SK-N-MC (cell line): Measurements from ENCODE around the gene CAGE1.
"Not testable (repeated sequence)": the region's sequence is repeated elsewhere in the genome, so short reads cannot be mapped to it uniquely, and the experiment has no call there.

Experiments used
- EZH2 ChIP-seq: fragments of 200-600 bp; sonication (generic); IDR thresholded peaks from one replicate; pipeline ENCODE4 v1.6.1; 2017; ENCODE audit warnings: antibody characterized with exemption
- FOXP2 ChIP-seq: optimal IDR thresholded peaks from 2 replicates; pipeline ENCODE3; 2011; ENCODE audit warnings: mild to moderate bottlenecking, moderate library complexity; ENCODE audit not compliant: insufficient read depth; ENCODE audit errors: extremely low read length, control extremely low read depth
- POLR2AphosphoS5 ChIP-seq: IDR thresholded peaks from 2 replicates; pipeline ENCODE4 v1.6.1; 2012; ENCODE audit warnings: mild to moderate bottlenecking, low read depth, low read length, borderline replicate concordance

- TF ChIP-seq EZH2, POLR2AphosphoS5, FOXP2: not testable (repeated sequence)
Observed at GRCh38 chr6:7315087-7315947, 74.2 kb downstream of the CAGE1 start.
